GM12892 (cell line): ENCODE results near the gene CINP.

Experiments used
- POLR2A ChIP-seq: IDR thresholded peaks from 2 replicates; pipeline ENCODE4 v1.6.1; 2011; ENCODE audit warnings: low read depth, low read length, control low read depth
- TAF1 ChIP-seq: IDR thresholded peaks from 2 replicates; pipeline ENCODE4 v1.6.1; 2011; ENCODE audit warnings: low read depth, mild to moderate bottlenecking, control low read depth, low read length, borderline replicate concordance

- TF ChIP-seq POLR2A (no peak), TAF1 (no peak)
Observed at GRCh38 chr14:102374264-102374663, 11.6 kb upstream of the CINP start.
